H9 (cell line): ENCODE results near the gene SMIM32. TPM values are rescaled to one million over a fixed set of nuclear protein-coding genes. Genes with fewer than 3 reads are reported as not detected.

Source experiments
- DNase-seq: peaks from one replicate; pipeline ENCODE4 v3.0.0-alpha.2; 2017
- H2AFZ ChIP-seq: one replicate; pipeline ENCODE4 v1.6.1; 2013; ENCODE audit warnings: mild to moderate bottlenecking, low read length, control low read depth, moderate library complexity
- H2AK5ac ChIP-seq: 2 replicates; pipeline ENCODE4 v1.6.1; 2013; ENCODE audit warnings: low read length, control low read depth, mixed read lengths; ENCODE audit not compliant: insufficient read length
- H2BK120ac ChIP-seq: one replicate; pipeline ENCODE4 v1.6.1; 2013; ENCODE audit warnings: low read depth, mild to moderate bottlenecking, low read length, control low read depth, inconsistent platforms; ENCODE audit not compliant: poor library complexity, severe bottlenecking
- H2BK12ac ChIP-seq: 2 replicates; pipeline ENCODE4 v1.6.1; 2013; ENCODE audit warnings: low read length, control low read depth, mixed read lengths, low read depth; ENCODE audit not compliant: insufficient read length
- H2BK15ac ChIP-seq: 2 replicates; pipeline ENCODE4 v1.6.1; 2013; ENCODE audit warnings: low read depth, low read length, control low read depth
- H2BK20ac ChIP-seq: one replicate; pipeline ENCODE4 v1.6.1; 2013; ENCODE audit warnings: low read depth, mild to moderate bottlenecking, low read length, control low read depth, inconsistent platforms; ENCODE audit not compliant: poor library complexity, severe bottlenecking
- H2BK5ac ChIP-seq: 2 replicates; pipeline ENCODE4 v1.6.1; 2013; ENCODE audit warnings: low read length, control low read depth, mixed read lengths; ENCODE audit not compliant: insufficient read length
- H3K14ac ChIP-seq: 2 replicates; pipeline ENCODE4 v1.6.1; 2013; ENCODE audit warnings: low read length, control low read depth; ENCODE audit not compliant: insufficient read depth
- H3K18ac ChIP-seq: 2 replicates; pipeline ENCODE4 v1.6.1; 2013; ENCODE audit warnings: low read depth, mild to moderate bottlenecking, mixed read lengths, low read length, control low read depth; ENCODE audit not compliant: insufficient read length
- H3K23ac ChIP-seq: 2 replicates; pipeline ENCODE4 v1.6.1; 2013; ENCODE audit warnings: low read length, control low read depth, mixed read lengths, low read depth; ENCODE audit not compliant: insufficient read length
- H3K23me2 ChIP-seq: 2 replicates; pipeline ENCODE4 v1.6.1; 2013; ENCODE audit warnings: low read depth, mild to moderate bottlenecking, mixed read lengths, low read length, control low read depth; ENCODE audit not compliant: insufficient read length, poor library complexity, severe bottlenecking
- H3K27ac ChIP-seq: 2 replicates; pipeline ENCODE4 v1.5.1; 2013; ENCODE audit warnings: low read length, control low read depth, mixed read lengths, low read depth; ENCODE audit not compliant: insufficient read length
- H3K27me3 ChIP-seq: 2 replicates; pipeline ENCODE4 v1.6.1; 2013; ENCODE audit warnings: low read length, control low read depth, inconsistent platforms; ENCODE audit not compliant: insufficient read depth
- H3K4ac ChIP-seq: 2 replicates; pipeline ENCODE4 v1.6.1; 2013; ENCODE audit warnings: low read depth, mild to moderate bottlenecking, control low read depth, inconsistent platforms, low read length, moderate library complexity
- H3K4me1 ChIP-seq: 2 replicates; pipeline ENCODE4 v1.6.1; 2013; ENCODE audit warnings: low read length, control low read depth, inconsistent platforms; ENCODE audit not compliant: insufficient read depth
- H3K4me2 ChIP-seq: 2 replicates; pipeline ENCODE4 v1.6.1; 2013; ENCODE audit warnings: low read length, control low read depth, mixed read lengths; ENCODE audit not compliant: insufficient read length, insufficient read depth
- H3K56ac ChIP-seq: 2 replicates; pipeline ENCODE4 v1.6.1; 2013; ENCODE audit warnings: low read depth, mild to moderate bottlenecking, mixed read lengths, low read length, control low read depth; ENCODE audit not compliant: insufficient read length
- H3K79me1 ChIP-seq: 2 replicates; pipeline ENCODE4 v1.6.1; 2013; ENCODE audit warnings: low read depth, mild to moderate bottlenecking, moderate library complexity, low read length, control low read depth, inconsistent platforms; ENCODE audit not compliant: insufficient read depth, poor library complexity, severe bottlenecking
- H3K79me2 ChIP-seq: 2 replicates; pipeline ENCODE4 v1.6.1; 2013; ENCODE audit warnings: low read length, control low read depth, inconsistent platforms; ENCODE audit not compliant: insufficient read depth
- H3K9ac ChIP-seq: 2 replicates; pipeline ENCODE4 v1.6.1; 2013; ENCODE audit warnings: low read length, control low read depth, mixed read lengths; ENCODE audit not compliant: insufficient read length; ENCODE audit errors: extremely low read depth
- H3K9me3 ChIP-seq: one replicate; pipeline ENCODE4 v1.6.1; 2013; ENCODE audit warnings: low read depth, low read length, inconsistent platforms; ENCODE audit not compliant: control insufficient read depth
- H3T11ph ChIP-seq: one replicate; pipeline ENCODE4 v1.6.1; 2013; ENCODE audit warnings: mild to moderate bottlenecking, low read length, control low read depth, inconsistent platforms
- H4K20me1 ChIP-seq: one replicate; pipeline ENCODE4 v1.6.1; 2013; ENCODE audit not compliant: control insufficient read depth, insufficient read length, insufficient read depth
- H4K5ac ChIP-seq: 2 replicates; pipeline ENCODE4 v1.6.1; 2013; ENCODE audit warnings: low read depth, mild to moderate bottlenecking, mixed read lengths, low read length, control low read depth; ENCODE audit not compliant: insufficient read length
- H4K8ac ChIP-seq: replicated peaks from 2 replicates; pipeline ENCODE4 v1.6.1; 2013; ENCODE audit warnings: low read length, control low read depth, mixed read lengths, low read depth; ENCODE audit not compliant: insufficient read length
- H4K91ac ChIP-seq: 2 replicates; pipeline ENCODE4 v1.6.1; 2013; ENCODE audit warnings: low read depth, mild to moderate bottlenecking, moderate library complexity, mixed read lengths, low read length, control low read depth; ENCODE audit not compliant: insufficient read length
- H3K27ac Mint-ChIP-seq, 3 experiments: 2 replicates in 2 of 3; 3 replicates in 1 of 3; pipeline ENCODE4 v1.8.0; 2020 to 2021; ENCODE audit warnings: mixed read lengths in 3 of 3, mild to moderate bottlenecking in 1 of 3, moderate library complexity in 1 of 3
- H3K27me3 Mint-ChIP-seq: 2 replicates; pipeline ENCODE4 v1.8.0; 2021; ENCODE audit warnings: low read depth, mild to moderate bottlenecking, moderate library complexity, mixed read lengths
- H3K36me3 Mint-ChIP-seq, 3 experiments: 2 replicates in 2 of 3; 3 replicates in 1 of 3; pipeline ENCODE4 v1.8.0; 2020 to 2021; ENCODE audit warnings: low read depth in 3 of 3, mixed read lengths in 3 of 3; ENCODE audit not compliant: insufficient read depth in 1 of 3
- H3K4me1 Mint-ChIP-seq, 2 experiments: 2 replicates each; pipeline ENCODE4 v1.8.0; 2020; ENCODE audit warnings: mixed read lengths in 2 of 2
- H3K4me3 Mint-ChIP-seq, 2 experiments: 2 replicates in 1 of 2; 3 replicates in 1 of 2; pipeline ENCODE4 v1.8.0; 2020 to 2021; ENCODE audit warnings: mild to moderate bottlenecking in 2 of 2, mixed read lengths in 2 of 2, moderate library complexity in 1 of 2
- H3K9me3 Mint-ChIP-seq, 2 experiments: 2 replicates in 1 of 2; 3 replicates in 1 of 2; pipeline ENCODE4 v1.8.0; 2020; ENCODE audit warnings: mild to moderate bottlenecking in 2 of 2, mixed read lengths in 2 of 2, moderate library complexity in 1 of 2
- WGBS: extraction: QIAGEN DNeasy Blood & Tissue Kit; methylation state at CpG from one replicate; pipeline ENCODE4 v1.1.7; 2013; ENCODE audit warnings: missing lambda C conversion rate, low lambda C conversion rate, mixed read lengths; ENCODE audit not compliant: insufficient read length; ENCODE audit errors: extremely low coverage; 5-methylcytosine and 5-hydroxymethylcytosine counted together
- total RNA-seq: library from RNA; stranded (reverse); gene quantifications from 2 replicates; pipeline ENCODE4 v1.2.1, GENCODE V29; 2021
- TF ChIP-seq, protein P1 (sequence below): fragments of 200-600 bp; sonication (generic); conservative IDR thresholded peaks from 3 replicates; pipeline ENCODE4 v1.8.0; 2021; ENCODE audit warnings: antibody characterized with exemption, mild to moderate bottlenecking

Gene SMIM32
- total RNA-seq, 1 experiment from 2014 or later: not detected

- Histone ChIP-seq H3K18ac (no peak overlapping the region), H2BK20ac (no peak overlapping the region), H3K56ac (no peak overlapping the region), H2BK120ac (no peak overlapping the region), H3K23ac (no peak overlapping the region), H3K4me1 (no peaks in the 10 kb centered on the region), H4K5ac (no peak overlapping the region), H3K4ac (no peak overlapping the region), H2BK12ac (no peak overlapping the region), H3K79me2 (no peaks in the 10 kb centered on the region), H3K9me3 (no peaks in the 10 kb centered on the region), H2BK15ac (no peak overlapping the region), H3K23me2 (no peaks in the 10 kb centered on the region), H3K4me2 (no peak overlapping the region), H4K91ac (no peak overlapping the region), H3T11ph (no peak overlapping the region), H4K8ac (no peak overlapping the region), H3K27ac (no peak overlapping the region), H4K20me1 (no peaks in the 10 kb centered on the region), H3K79me1 (no peaks in the 10 kb centered on the region), H3K9ac (no peak overlapping the region), H2BK5ac (no peak overlapping the region), H2AK5ac (no peak overlapping the region), H3K14ac (no peak overlapping the region), H3K27me3 (peaks cover 21% of the 10 kb centered on the region), H2AFZ (no peak overlapping the region)
- H3K4me1 Mint-ChIP-seq: peaks cover 20 to 22% of the 10 kb centered on the region in 2 experiments
- H3K27me3 Mint-ChIP-seq: peaks cover 89% of the 10 kb centered on the region
- H3K27ac Mint-ChIP-seq: no peak overlapping the region
- peaks cover 4 to 9% of the 10 kb centered on the region in 2 experiments; a peak in 4 of 5 replicates for H3K9me3 Mint-ChIP-seq
- TF ChIP-seq, protein P1, sequence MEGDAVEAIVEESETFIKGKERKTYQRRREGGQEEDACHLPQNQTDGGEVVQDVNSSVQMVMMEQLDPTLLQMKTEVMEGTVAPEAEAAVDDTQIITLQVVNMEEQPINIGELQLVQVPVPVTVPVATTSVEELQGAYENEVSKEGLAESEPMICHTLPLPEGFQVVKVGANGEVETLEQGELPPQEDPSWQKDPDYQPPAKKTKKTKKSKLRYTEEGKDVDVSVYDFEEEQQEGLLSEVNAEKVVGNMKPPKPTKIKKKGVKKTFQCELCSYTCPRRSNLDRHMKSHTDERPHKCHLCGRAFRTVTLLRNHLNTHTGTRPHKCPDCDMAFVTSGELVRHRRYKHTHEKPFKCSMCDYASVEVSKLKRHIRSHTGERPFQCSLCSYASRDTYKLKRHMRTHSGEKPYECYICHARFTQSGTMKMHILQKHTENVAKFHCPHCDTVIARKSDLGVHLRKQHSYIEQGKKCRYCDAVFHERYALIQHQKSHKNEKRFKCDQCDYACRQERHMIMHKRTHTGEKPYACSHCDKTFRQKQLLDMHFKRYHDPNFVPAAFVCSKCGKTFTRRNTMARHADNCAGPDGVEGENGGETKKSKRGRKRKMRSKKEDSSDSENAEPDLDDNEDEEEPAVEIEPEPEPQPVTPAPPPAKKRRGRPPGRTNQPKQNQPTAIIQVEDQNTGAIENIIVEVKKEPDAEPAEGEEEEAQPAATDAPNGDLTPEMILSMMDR: no peak
- no CpG with 5 or more reads among the region's 14 CpGs for WGBS
- H3K36me3 Mint-ChIP-seq: peaks cover 4 to 12% (median 6%) of the 10 kb centered on the region in 3 experiments; a peak in 5 of 7 replicates
- no peak overlapping the region for H3K4me3 Mint-ChIP-seq
- DNase-seq: no peak
These were observed 16.5 kb upstream of the SMIM32 start for GRCh38 chr5:136209346-136209910.
